ENCODE data around the gene RAB38.

- TF ChIP-seq GATA2 (IDR thresholded peaks at IDR 0.05; ENCODE audit: low read depth, low read length) (no peak), GATA3 (IDR thresholded peaks at IDR 0.05; ENCODE audit: low read depth, low read length) (no peak)
Measured at GRCh38 chr11:88213406-88213805, 38.2 kb upstream of the RAB38 start.
